HG02970 (cell line): ENCODE measurements around the gene MCAT.
"Not testable (repeated sequence)": the region's sequence is repeated elsewhere in the genome, so short reads cannot be mapped to it uniquely, and the experiment has no call there.

Experiments
- ATAC-seq: cut with Tn5 transposase; IDR thresholded peaks from one replicate; pipeline ENCODE4 v1.9.1; 2021; ENCODE audit warnings: mild to moderate bottlenecking, moderate library complexity, moderate number of reproducible peaks; ENCODE audit not compliant: unreplicated experiment, low FRiP score

MCAT gene

DNA sequence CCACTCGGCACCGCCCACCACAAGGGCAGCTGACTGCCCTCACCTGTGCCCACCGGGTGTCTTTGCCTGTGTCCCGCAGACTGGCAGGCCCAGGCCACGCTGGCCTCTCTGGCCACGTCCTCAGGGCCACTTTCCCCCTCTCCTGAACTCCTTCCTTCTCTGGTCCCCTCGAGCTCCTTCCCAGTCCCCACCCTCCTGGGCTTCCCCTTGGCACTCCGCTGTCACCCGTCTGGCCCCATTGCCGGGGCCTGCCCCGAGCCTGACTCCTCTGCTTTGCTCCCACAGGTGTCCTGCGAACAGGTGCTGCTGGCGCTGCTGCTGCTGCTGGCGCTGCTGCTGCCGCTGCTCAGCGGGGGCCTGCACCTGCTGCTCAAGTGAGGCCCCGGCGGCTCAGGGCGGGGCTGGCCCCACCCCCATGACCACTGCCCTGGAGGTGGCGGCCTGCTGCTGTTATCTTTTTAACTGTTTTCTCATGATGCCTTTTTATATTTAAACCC, 14.2 kb downstream of the MCAT start:
- no peak for ATAC-seq

DNA sequence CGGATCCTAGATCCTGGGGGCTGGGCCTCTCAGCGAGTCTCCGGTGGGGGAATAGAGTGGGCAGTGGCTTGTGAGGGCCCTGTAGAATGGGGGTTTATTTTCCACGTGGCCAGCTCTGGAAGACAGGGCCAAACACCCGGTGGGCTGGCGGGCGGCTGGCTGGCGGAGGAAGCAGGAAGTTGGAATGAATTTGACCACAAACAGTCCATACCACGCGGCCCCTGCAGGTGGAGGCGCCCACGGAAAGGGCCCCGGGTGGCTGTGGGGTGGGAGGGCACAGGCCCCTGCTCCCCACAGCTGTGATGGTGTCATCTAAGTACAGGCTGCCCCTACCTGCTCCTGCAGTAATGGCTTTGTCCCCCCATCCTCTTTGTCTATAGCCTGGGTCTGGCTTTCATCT, 15.1 kb downstream of the MCAT start:
- no peak for ATAC-seq

DNA sequence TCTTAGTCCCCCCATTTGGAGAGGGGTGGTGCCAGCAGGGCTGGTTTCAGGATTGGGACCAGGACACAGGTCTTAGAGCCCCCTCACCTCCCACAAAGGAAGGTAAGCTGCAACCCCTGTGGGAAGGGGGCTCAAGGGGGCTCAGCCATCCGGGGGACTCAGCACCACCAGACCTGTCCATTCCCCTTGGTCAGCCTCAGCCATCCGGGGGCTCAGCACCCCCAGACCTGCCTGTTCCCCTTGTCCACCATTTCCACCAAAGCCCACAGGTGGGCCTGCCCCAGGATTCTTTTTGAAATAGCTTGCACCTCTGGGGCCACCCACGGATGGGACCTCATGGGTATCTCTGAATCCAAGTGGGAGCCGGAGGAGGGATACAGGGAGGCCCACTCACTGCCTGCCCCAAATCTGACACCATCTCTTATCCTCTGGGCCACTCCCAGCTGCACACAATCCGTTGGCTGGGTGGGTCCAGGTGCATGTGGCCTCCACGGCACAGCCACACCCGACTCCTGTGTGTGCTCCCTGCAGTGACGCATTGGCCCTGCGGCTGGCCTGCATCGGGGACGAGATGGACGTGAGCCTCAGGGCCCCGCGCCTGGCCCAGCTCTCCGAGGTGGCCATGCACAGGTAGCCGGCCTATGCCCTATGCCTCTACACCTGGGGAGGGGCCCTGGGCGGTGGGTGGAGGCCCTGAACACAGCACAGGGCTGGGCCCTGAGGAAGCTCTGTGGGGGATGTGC, 15.9 kb downstream of the MCAT start:
- ATAC-seq, result no peak

DNA sequence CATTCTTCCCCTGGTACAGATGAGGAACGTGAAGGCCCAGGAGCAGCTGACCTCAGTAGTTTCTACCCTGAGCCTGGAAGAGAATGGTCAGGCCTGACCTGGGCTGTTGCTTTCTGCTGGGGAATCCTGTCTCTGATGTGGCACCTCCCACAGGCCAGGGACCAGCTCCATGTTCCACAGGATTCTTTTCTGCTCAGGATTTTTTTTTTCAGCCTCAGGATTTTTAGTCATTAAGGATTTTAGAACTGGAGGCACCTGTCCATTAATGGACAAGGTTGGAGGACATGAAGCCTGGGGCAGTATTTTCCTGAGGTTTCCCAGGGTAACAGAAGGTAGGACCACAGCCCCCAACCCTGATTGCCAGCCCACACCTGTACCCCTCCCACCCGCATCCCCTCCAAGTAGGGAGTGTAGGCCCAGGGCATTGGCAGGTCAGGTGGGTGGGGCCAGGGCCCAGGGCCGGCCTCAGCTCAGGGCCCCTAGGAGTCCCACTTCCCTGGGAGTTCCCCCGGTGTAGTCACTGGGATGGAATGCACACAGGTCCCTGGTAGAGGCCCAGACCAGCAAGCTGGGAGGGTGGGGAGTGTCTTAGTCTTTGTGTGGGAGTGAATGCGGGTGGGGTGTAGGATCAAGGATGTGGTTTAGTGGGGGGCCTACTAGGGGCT, 16.6 kb downstream of the MCAT start:
- ATAC-seq, result no peak

DNA sequence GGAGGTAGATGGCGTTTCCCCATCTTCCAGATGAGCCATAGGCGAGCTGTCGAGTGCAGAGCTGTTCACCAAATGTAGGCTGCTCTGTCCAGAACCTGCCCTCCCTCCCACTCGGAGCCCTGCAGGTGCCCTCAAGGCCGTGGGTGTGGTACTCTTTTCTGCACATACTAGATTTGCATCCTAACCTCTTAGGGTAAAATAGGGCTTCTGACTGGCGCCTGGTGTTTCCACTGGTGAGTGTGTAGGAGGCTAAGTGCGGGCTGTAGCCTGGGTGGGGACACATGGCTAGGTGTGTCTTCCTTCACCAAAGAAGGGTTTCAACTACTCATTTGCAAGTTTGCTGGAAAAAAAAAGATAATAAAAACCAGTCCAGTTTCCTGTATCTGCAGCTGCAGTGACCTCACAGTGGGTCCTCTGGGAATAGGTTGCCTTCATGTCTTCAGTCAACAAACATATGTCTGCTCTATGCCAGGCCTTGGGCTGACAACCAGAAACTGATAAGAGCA, 24.2 kb downstream of the MCAT start:
- no peak for ATAC-seq

DNA sequence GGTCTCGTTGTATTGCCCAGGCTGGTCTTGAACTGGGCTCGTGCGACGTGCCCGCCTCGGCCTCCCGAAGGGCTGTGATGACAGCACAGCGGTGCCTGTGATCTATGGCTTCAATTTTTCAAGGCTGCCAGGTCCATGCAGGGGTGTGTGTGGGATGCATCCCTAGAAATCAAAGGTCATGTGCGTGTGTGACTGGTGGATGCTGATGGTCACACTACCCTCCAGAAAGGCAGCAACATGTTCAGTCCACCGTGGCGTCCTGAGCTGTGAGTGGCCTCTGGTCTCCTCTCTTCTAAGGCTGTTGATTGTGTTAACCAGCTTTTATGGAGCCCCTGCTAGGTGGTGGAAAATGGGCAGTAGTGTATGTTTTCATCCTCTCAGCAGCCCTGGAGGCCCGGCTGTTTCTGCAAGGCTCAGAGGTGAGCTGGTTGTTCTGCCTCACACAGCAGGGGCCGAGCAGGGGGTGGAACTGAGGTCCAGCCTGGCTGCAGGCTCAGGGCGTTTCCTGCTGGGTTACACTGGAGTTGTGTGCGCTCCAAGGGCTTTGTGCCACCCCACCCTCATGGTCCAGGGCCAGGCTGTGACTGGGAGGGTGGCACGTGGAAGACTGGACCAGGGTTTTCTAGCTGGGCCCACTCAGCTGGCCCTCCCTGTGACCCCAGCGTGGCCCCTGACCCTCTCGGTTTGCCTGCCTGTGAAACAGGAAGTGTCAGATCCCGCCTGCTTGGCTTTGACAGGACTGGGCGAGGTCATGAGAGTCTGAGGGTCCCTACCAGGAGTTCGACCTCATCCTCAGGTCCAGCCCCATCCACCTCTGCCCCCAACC, 25.0 kb downstream of the MCAT start:
- ATAC-seq, result no peak

DNA sequence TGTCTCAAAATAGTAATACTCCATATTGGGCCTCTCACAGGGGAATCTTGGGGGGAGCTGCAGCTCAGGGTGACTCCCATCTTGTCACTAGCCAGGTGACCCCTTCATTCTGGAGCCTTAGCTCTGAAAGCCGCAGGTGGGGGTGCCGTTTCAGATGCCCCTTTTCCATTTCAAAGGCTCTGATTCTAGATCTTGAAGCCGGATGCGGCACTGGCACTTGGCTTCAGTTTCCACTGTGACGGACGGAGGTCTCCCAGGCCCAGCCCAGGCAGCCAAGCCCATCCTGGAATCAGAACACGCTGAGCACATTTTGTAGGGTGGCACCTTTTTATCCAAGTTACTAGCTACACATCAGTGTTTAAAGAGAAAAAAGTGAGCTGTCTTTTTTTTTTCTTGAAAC, 26.3 kb downstream of the MCAT start:
- no peak for ATAC-seq

DNA sequence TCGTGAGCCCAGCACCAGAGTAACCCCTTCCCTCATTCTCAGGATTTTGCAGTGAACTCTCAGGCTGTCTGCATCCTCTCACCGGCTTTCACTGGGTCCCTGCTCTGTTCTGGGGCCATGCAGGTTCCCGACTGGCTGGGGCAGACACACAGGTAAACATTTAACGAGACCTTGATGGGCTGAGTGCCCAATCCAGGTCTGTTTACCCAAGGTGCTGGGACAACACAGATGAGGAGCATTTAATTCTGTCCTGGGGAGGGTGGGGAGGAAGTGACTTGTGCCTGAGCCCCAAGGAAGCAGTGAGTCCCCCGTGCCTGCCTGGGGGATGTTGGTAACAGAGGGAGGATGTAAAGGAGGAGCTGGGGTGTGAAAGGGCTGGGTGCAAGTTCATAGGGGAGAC, 28.2 kb downstream of the MCAT start:
- no peak for ATAC-seq

DNA sequence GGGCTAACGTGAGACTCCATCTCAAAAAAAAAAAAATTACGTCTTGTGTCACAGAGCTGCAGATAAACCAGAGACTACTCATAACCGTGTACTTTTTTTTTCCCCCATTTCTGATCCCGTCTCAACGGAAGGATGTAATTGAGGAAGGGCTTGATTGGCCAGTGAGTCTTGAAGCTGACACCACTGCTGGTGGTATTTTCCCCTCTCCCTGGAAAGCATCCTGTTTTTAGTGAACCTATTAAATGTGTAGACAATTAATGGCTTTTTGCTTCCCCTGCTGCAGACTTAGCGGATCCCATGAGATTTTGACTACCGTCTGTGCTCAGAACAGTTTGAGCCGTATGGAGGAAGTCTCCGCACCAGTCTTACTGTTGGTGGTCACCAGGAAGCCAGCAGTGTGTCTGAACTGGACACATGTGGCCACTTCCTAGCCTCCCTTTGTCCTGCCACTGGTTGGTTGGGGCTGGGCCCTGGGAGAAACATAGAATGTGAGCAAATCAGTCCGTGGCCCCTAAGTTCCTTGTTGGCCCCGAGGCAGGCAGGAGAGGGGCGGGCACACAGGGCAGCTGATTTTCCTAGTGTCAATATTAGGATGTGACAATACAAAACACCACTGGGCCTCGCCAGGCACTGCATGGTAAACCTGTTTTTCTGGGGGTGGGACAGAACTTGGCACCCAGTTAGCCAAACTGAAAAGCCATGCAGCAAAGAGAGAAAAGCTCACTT, 29.5 kb downstream of the MCAT start:
- ATAC-seq, result no peak

DNA sequence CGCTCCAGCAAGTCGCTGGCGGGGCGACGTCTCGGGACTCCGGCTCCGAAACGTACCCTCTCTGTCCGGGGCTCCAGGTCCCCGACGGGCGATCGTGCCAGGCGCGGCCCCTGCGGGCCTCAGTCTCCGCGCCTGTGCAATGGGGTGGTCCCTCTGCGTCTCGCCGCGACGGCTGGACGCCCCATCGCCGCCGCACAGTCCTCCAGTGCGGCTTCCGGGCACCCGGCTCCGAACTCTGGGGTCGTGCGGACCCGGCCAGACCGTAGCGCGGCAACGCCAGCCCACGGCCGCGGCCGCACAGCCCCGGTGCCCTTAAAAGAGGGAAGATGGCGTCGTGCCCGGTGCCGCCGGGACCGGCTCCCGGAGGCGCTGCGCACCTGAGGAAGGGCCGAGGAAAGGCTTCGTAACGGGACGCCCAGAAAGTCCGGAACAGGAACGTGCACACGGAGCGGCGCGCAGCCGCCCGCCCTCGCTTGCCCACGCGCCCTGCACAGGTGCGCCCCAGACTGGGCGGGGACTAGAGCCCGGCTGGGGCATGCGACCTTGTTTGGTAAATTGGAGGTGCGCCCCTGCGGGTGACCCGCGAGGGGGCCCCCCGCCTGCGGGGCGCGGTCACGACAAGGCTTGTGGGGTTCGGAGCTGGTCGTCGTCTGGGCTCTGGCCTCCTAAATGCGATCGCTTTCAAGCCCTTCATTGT, 32.1 kb downstream of the MCAT start:
- no peak for ATAC-seq

DNA sequence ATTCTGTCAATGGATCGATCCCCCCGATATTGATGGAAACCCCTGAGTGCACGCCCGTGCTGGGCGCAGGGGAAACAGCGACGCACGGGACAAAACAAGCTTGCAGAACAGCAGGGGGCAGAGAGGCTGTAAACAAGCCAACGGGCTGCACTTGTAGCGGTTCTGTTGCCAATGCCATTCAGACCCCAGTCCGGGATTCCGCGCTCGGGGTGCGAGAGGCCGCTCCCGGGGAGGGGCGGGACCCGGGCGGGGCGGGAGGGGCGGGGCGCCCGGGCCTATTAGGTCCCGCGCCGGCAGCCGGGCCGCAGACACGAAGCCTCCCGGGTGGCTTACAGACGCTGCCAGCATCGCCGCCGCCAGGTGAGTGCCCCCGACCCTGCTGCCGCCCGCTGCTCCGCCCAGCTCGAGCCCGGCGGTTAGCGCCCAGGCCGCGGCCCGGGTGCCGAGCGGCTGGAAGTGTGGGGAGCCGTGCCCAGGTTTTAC, 32.7 kb downstream of the MCAT start, which contains the start of gene BIK:
TSS of gene BIK (plus strand) at position 307 of the 483 bp plus-strand sequence. CDS start 13,273 bp downstream, outside the sequence.
- no peak for ATAC-seq

DNA sequence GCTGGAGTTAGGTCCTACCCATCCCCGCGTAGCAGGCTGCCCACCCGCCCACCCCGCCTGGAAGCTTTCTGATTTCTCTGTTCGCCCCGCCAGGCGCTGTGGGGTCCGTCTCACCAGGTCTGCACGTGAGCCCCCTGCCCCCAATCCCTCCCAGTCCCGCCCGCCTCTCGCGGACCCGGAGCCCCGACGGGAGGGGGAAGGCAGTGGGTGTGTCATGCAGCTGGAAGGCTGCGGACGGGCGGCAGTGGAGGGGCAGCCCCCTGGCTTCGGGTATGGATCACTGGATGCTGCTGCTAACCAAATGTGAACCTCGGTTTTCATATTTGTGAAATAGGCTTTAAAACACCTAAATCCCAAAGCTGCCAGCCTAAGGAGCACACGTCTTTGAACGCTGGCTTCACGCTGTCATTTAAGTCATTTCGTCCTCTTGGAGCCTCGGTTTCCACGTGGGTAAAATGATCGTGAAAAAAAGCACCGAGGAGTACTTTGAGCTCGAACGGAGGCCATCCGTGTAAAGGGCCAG, 33.2 kb downstream of the MCAT start:
- no peak for ATAC-seq

DNA sequence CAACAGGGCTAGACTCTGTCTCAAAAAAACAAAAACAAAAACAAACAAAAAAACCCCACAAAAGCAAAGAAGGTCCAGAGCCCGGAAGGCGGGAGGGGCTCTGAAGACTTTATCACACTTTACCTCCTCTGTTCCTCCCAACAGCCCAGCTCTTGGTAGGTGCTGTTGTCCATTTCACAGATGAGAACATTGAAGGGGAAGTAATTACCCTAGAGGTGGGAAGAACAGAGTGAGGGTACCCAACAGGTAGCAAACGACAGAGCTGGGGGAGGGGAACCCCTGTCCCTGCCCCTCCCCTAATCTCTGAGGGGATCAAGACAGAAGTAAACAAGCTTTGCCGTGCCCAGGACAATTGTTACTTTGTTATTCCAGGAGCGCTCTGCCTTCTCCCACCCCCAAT, 33.7 kb downstream of the MCAT start:
- ATAC-seq, result no peak

DNA sequence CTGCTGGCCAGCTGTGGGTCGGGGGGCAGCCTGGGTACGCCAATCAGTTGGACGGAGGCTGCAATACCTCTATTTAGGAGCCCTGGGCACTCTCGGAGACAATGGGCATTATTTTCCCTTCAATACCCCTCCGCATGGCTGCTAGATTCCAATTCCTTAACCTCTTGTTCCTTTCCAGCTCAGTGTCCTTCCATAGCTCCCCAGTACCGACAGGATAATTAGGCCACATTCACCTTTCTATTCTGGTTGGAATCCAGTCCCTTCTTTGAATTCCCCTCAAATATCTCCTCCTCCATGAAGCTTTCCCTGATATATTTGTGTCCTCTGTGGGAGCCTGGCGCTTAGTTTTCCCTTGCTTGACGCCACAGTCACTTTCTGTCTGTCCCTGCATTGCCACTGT, 36.9 kb downstream of the MCAT start:
- ATAC-seq, result no peak

DNA sequence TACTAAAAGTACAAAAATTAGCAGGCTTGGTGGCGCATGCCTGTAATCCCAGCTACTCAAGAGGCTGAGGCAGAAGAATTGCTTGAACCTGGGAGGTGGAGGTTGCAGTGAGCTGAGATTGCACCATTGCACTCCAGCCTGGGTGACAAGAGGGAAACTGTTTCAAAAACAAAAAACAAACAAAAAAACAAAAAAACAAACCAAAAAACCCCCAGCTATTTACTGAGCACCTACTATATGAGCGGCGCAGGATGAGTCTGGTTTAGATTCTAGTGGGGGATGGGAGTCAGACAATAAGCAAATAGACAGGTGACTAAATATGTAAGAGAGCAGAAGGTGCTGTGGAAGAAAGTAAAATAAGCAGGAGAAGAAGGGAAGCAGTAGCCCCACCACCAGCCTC, 38.2 kb downstream of the MCAT start:
- ATAC-seq, result not testable (repeated sequence)

DNA sequence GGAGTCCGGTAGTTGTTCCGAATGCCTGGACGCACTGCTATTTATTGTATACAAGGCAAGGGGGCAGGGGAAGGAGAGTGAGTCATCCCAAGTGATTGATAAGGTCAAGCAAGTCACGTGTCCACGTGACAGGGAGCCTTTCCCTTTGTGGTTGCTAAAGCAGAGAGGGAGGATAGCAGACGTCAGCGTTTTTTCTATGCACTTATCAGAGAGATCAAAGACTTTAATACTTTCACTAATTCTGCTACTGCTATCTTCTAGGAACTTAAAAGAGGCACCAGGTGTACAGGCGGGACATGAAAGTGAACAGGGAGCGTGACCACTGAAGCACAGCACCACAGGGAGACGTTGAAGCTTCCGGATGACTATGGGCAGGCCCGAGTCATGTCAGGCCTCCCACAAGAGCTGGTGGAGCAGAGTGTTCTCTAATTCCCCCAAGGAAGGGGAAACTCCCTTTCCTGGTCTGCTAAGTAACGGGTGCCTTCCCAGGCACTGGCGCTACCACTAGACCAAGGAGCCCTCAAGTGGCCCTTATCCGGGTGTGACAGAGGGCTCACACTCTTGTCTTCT, 39.1 kb downstream of the MCAT start:
- ATAC-seq, result not testable (repeated sequence)

DNA sequence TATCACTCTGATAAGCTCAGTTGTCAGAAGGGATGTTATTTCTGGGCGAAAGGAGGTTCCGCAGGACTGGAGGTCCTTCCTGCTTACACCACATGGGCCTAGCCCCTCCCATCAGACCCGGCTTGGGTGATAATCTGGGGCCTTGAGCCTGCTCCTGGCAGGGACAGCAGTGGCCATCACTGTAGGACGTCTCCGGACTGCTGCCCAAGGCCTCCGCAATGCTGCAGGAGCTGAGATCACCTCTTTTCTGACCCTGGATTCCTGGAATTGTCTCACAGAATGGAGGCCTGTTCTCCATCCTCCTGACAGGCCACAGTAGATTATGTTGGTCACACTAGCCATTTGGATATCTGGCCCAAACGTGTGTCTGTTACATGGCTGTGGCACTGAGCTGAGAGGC, 41.9 kb downstream of the MCAT start:
- no peak for ATAC-seq

DNA sequence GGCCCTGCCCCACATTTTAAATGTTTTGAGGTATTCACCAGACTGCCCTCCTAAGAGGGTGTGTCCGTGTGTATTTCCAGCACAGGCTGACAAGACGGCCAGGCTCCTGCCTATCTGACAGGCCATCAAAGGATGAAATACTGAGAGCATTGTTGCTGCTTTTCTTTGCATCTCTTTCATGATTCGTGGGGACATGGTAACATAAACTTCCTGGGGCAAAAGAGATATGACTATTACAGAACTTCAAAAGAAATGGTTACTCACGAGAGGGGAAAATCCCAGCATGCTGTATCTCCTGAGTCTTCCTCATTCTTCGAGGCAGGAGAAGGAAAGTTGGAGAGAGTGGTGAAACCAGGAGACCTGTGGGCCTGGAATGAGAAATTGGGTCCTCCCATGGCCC, 43.0 kb downstream of the MCAT start:
- no peak for ATAC-seq

DNA sequence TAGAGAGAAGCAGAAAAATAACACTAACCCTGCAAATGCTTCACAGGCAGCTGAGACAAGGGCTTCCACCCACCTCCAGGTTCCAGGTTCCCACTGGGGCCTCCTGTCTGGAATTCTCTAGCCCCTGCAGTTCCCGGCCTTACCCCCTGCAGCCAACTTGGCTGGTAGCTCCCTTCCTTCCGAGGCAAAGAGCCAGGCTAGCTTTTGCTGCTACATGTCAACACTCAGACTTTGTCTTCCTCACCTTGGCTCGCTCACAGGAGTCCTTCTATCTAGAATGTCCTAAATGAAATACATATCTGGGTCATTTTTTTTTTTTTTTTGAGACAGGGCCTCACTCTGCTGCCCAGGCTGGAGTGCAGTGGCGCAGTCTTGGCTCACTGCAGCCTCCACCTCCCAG, 44.1 kb downstream of the MCAT start:
- ATAC-seq, result no peak
